Activated CD4-positive, alpha-beta T cell treated with anti-CD3 and anti-CD28 coated beads for 24 hours (primary cell): ENCODE data around the gene SCRN3.
"Not testable (repeated sequence)": the region's sequence is repeated elsewhere in the genome, so short reads cannot be mapped to it uniquely, and the experiment has no call there.

Experiments used
- DNase-seq, 2 donors: peaks; one replicate each; pipeline ENCODE4 v3.0.0-alpha.2; 2020; ENCODE audit warnings: low read depth in 2 of 2

SCRN3 gene

GRCh38 chr2:174403628-174404027, 8.1 kb downstream of the SCRN3 start:
- DNase-seq: no peak

- not testable (repeated sequence) for DNase-seq
Measured at GRCh38 chr2:174410039-174410438, 14.5 kb downstream of the SCRN3 start.

- DNase-seq: no peak
Measured at GRCh38 chr2:174412256-174412655, 16.7 kb downstream of the SCRN3 start.

- DNase-seq: no peak
Measured at GRCh38 chr2:174428214-174428613, 32.7 kb downstream of the SCRN3 start.

GRCh38 chr2:174430066-174430465, 34.5 kb downstream of the SCRN3 start:
- no peak for DNase-seq

- no peak for DNase-seq
Measured at GRCh38 chr2:174431902-174432301, 36.4 kb downstream of the SCRN3 start.

GRCh38 chr2:174436351-174436750, 40.8 kb downstream of the SCRN3 start:
- no peak for DNase-seq

- DNase-seq: no peak
Measured at GRCh38 chr2:174438146-174438886, 42.8 kb downstream of the SCRN3 start.

GRCh38 chr2:174439323-174439722, 43.8 kb downstream of the SCRN3 start:
- DNase-seq: no peak

GRCh38 chr2:174439950-174440349, 44.4 kb downstream of the SCRN3 start:
- DNase-seq: no peak

- DNase-seq: no peak
Measured at GRCh38 chr2:174442546-174443510, 47.3 kb downstream of the SCRN3 start.

- DNase-seq: no peak
Measured at GRCh38 chr2:174444761-174445160, 49.2 kb downstream of the SCRN3 start.

- no peak for DNase-seq
Measured at GRCh38 chr2:174445248-174445647, 49.7 kb downstream of the SCRN3 start.

- DNase-seq: no peak
Measured at GRCh38 chr2:174446531-174446930, 51.0 kb downstream of the SCRN3 start.

- DNase-seq: no peak
Measured at GRCh38 chr2:174449033-174449432, 53.5 kb downstream of the SCRN3 start.

- no peak for DNase-seq
Measured at GRCh38 chr2:174450021-174450816, 54.7 kb downstream of the SCRN3 start.

- DNase-seq: no peak
Measured at GRCh38 chr2:174454566-174454965, 59.0 kb downstream of the SCRN3 start.

- no peak for DNase-seq
Measured at GRCh38 chr2:174461221-174461620, 65.7 kb downstream of the SCRN3 start.

GRCh38 chr2:174465327-174465726, 69.8 kb downstream of the SCRN3 start:
- no peak for DNase-seq

- DNase-seq: no peak
Measured at GRCh38 chr2:174473796-174474195, 78.3 kb downstream of the SCRN3 start.

GRCh38 chr2:174477759-174478158, 82.2 kb downstream of the SCRN3 start:
- no peak for DNase-seq
